ENCODE data around the gene EEPD1. TPM values are rescaled to one million over a fixed set of nuclear protein-coding genes. Genes with fewer than 3 reads are reported as not detected.

The EEPD1 gene
- total and polyA plus RNA-seq, 9 donors: 5.6 to 16.6 (median 11.5) TPM

DNA sequence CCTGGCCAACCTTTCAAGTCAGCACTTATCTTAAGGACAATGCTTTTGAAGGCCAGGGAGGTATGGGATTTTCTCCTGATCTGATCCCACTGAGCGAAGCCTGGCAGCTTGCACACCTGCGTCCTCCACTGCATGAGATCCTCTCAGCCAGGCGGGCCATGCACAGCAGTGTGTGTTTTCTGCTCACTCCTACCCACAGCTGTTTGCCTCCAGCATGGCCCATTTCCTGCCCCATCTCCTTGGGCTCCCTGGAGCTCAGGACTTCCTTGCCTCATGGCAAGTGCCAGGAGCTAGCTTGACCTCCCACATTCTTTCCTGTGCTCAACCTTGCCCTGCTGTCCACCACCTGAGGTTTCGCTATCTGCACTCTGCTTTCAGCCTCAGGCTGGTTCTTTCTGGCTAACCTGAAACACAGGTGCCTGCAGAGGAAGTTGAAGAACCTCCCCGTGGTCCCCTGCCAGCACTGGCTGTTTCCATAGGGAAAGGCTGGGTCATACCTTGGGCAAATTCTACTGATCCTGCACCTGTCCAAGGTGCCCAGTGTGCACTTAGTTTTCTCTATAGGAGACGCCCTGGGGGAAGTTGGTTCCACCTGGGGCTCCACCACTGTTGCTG is 43.9 kb upstream of the EEPD1 start:
- no peak for DNase-seq
- Histone ChIP-seq H3K27ac (no peak overlapping the region), H3K4me3 (no peak overlapping the region), H3K27me3 (no peaks in the 10 kb centered on the region), H3K36me3 (no peaks in the 10 kb centered on the region), H3K9me3 (no peaks in the 10 kb centered on the region), H3K4me1 (ENCODE audit: insufficient read depth) (no peaks in the 10 kb centered on the region)
- intact Hi-C loops (cut with DNase I): no loop called here
- 77 to 89% (median 88%) methylated on average over 6 of the region's 6 CpGs for WGBS, 3 donors
- TF ChIP-seq EP300 (IDR thresholded peaks at IDR 0.05) (no peak), POLR2A (IDR thresholded peaks at IDR 0.05) (no peak)
- TF ChIP-seq, protein P1, sequence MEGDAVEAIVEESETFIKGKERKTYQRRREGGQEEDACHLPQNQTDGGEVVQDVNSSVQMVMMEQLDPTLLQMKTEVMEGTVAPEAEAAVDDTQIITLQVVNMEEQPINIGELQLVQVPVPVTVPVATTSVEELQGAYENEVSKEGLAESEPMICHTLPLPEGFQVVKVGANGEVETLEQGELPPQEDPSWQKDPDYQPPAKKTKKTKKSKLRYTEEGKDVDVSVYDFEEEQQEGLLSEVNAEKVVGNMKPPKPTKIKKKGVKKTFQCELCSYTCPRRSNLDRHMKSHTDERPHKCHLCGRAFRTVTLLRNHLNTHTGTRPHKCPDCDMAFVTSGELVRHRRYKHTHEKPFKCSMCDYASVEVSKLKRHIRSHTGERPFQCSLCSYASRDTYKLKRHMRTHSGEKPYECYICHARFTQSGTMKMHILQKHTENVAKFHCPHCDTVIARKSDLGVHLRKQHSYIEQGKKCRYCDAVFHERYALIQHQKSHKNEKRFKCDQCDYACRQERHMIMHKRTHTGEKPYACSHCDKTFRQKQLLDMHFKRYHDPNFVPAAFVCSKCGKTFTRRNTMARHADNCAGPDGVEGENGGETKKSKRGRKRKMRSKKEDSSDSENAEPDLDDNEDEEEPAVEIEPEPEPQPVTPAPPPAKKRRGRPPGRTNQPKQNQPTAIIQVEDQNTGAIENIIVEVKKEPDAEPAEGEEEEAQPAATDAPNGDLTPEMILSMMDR (IDR thresholded peaks at IDR 0.05): no peak

DNA sequence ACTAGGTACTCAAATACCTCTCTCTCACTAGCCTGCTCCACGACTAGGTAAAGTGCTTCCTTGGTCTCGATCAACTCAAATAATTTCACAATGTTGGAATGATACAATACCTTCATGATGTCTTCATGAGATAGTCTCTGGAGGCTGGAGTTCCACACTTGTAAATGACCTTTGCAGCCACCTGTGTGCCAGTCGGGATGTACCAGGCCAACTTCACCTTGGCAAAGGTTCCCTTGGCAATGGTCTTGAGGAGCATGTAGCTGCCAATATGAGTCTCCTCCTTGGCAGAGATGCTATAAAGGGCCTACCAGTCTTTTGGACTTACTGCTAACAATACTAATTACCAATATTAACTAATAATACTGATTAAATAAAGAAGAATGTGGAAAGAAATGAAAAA is 42.5 kb upstream of the EEPD1 start:
- H3K36me3 ChIP-seq: no peaks in the 10 kb centered on the region
- DNase-seq: no peak
- H3K9me3 ChIP-seq: no peaks in the 10 kb centered on the region
- H3K4me1 ChIP-seq (ENCODE audit: insufficient read depth): no peaks in the 10 kb centered on the region
- no peaks in the 10 kb centered on the region for H3K27me3 ChIP-seq
- TF ChIP-seq POLR2A (IDR thresholded peaks at IDR 0.05) (no peak), EP300 (IDR thresholded peaks at IDR 0.05) (no peak)
- TF ChIP-seq, protein P1 (IDR thresholded peaks at IDR 0.05): no peak
- H3K27ac ChIP-seq: no peak overlapping the region
- 88 to 100% (median 90%) methylated on average over 3 of the region's 3 CpGs for WGBS, 3 donors
- H3K4me3 ChIP-seq: no peak overlapping the region
- intact Hi-C loops (cut with DNase I): no loop called here

DNA sequence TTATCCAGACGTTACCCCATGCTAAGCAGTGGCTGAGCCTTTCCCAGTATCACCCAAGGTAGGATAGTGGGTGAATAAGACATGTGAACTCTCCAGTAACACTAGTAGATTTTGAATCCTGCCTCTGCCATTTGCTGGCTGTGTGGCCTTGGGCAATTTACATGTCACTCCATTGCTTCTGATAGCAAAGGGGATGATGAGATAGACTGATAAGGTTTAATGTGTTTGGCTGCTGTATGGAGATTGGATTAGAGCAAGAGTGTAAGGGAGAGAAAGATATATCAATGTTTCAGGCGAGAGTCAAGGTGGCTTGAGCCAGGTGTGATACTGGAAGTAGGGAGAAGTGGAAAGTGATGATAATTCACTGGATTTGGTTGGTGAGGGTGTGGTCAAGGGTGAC is 40.1 kb upstream of the EEPD1 start:
- 84 to 88% (median 87%) methylated on average over 2 of the region's 2 CpGs for WGBS, 3 donors
- Histone ChIP-seq H3K36me3 (no peaks in the 10 kb centered on the region), H3K27ac (no peak overlapping the region), H3K9me3 (no peaks in the 10 kb centered on the region), H3K27me3 (no peaks in the 10 kb centered on the region), H3K4me3 (no peak overlapping the region), H3K4me1 (ENCODE audit: insufficient read depth) (peaks cover 4% of the 10 kb centered on the region)
- TF ChIP-seq POLR2A (IDR thresholded peaks at IDR 0.05) (no peak), EP300 (IDR thresholded peaks at IDR 0.05) (no peak)
- TF ChIP-seq, protein P1 (IDR thresholded peaks at IDR 0.05): no peak
- no peak for DNase-seq
- intact Hi-C loops (cut with DNase I): no loop called here

DNA sequence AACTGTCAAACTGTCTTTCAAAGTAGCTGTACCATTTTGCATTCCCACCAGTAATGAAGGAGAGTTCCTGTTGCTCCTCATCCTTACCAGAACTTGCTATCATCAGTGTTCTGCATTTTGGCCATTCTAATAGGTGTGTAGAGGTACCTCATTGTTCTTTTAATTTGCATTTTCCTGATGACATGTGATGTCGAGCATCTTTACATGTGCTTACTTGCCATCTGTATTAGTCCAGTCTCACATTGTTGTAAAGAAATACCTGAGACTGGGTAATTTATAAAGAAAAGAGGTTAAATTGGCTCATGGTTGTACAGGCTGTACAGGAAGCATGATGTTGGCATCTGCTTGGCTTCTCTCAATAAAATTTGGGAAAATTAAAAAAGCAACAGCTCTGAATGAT is 38.7 kb upstream of the EEPD1 start:
- Histone ChIP-seq H3K9me3 (no peaks in the 10 kb centered on the region), H3K27me3 (no peaks in the 10 kb centered on the region), H3K4me1 (ENCODE audit: insufficient read depth) (peaks cover 4% of the 10 kb centered on the region), H3K36me3 (no peaks in the 10 kb centered on the region), H3K4me3 (no peak overlapping the region), H3K27ac (no peak overlapping the region)
- 92 to 97% (median 93%) methylated on average over 1 of the region's 1 CpG for WGBS, 3 donors
- no peak for TF ChIP-seq POLR2A (IDR thresholded peaks at IDR 0.05)
- TF ChIP-seq EP300 (IDR thresholded peaks at IDR 0.05): no peak
- intact Hi-C loops (cut with DNase I): no loop called here
- DNase-seq: no peak

DNA sequence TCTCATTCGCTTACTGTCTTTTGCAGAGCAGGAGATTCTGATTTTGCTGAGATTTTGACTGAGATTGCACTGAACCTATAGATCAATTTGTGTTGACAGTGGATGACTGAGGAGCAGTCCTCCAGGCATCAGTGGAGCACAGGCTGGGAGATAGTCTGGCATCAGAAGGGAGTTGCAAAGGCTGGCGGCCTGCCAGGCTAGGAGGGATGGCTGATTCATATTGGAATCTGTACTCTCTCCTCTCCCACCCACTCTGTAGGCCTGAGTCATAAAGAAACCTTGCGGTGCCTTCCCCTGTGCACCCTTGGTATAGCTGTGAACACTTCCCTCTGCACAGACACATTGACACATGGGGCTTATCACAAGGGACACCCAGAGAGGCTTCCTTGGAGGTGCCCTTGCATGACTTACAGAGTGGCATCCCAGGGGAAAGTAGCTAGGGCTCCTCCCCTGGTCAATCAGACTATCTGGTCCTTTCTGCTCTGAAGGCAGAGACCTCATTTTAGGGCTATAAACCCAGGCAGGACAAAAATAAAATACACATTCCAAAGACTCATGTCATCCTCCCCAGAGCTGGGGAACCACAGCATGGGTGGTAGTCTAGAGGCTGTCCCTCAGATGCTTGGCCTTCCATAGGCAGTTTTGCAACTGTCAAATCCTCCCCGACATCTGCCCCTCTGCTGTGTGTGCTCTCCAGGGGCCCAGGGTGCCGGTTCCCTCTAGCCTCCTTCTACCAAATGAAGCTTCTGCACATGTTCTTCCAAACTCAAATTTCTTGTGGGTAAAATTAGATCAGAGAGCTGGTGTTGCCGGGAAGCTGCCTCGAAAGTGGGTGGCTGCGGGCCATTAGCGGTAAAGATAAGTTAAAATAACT is 37.4 kb upstream of the EEPD1 start:
- no peaks in the 10 kb centered on the region for H3K36me3 ChIP-seq
- intact Hi-C loops (cut with DNase I): no loop called here
- DNase-seq: peak; percentile 54 to 80 (median 64)
- peaks cover 4% of the 10 kb centered on the region for H3K4me1 ChIP-seq (ENCODE audit: insufficient read depth)
- no peak overlapping the region for H3K4me3 ChIP-seq
- no peak overlapping the region for H3K27ac ChIP-seq
- no peaks in the 10 kb centered on the region for H3K27me3 ChIP-seq
- WGBS, 3 donors: 20 to 27% (median 20%) methylated on average over 9 of the region's 9 CpGs
- no peak for TF ChIP-seq POLR2A (IDR thresholded peaks at IDR 0.05)
- no peak for TF ChIP-seq EP300 (IDR thresholded peaks at IDR 0.05)
- TF ChIP-seq, protein P1 (IDR thresholded peaks at IDR 0.05): no peak
- H3K9me3 ChIP-seq: no peaks in the 10 kb centered on the region

All from ovary (tissue), 9 donors.